GM18505 (cell line): Measurements from ENCODE around the gene ACKR3.

Experiments
- ATAC-seq: cut with Tn5 transposase; IDR thresholded peaks from one replicate; pipeline ENCODE4 v1.9.1; 2021; ENCODE audit not compliant: unreplicated experiment
- POLR2A ChIP-seq: IDR thresholded peaks from 4 replicates; pipeline ENCODE4 v1.6.1; 2011; ENCODE audit warnings: borderline replicate concordance; ENCODE audit not compliant: insufficient read depth, insufficient read length; ENCODE audit errors: extremely low read depth

The ACKR3 gene

DNA sequence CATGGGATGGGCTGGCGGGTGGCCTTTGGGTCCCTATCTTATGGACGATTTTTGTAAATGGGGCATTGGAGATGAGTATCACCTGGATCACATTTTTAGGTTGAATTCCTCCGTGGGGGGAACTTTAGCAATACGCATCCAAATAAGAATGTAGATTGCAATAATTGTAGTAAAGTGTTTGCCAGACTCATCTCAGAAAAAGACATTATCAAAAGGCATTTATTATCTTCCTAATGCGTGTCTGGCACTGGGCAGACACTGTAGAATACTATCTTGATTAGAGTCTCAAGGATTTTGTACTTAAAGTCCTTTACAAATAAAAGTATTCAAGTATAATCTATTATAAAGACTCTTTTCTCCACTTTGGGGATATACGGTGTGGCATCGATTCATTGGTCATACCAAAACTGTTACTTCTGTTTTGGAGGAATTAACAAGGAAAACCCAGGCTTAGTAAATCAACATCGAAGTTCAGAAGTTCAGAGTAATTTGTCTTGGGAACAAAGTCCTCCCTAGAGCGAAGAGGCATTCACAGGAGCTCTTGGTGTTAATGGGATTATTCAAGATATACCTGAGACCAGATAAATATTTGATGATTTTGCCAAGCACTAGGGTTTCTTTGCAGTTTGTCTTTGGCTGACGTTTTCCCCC is 578 bp upstream of the ACKR3 start:
- no peak for ATAC-seq
- no peak for TF ChIP-seq POLR2A

DNA sequence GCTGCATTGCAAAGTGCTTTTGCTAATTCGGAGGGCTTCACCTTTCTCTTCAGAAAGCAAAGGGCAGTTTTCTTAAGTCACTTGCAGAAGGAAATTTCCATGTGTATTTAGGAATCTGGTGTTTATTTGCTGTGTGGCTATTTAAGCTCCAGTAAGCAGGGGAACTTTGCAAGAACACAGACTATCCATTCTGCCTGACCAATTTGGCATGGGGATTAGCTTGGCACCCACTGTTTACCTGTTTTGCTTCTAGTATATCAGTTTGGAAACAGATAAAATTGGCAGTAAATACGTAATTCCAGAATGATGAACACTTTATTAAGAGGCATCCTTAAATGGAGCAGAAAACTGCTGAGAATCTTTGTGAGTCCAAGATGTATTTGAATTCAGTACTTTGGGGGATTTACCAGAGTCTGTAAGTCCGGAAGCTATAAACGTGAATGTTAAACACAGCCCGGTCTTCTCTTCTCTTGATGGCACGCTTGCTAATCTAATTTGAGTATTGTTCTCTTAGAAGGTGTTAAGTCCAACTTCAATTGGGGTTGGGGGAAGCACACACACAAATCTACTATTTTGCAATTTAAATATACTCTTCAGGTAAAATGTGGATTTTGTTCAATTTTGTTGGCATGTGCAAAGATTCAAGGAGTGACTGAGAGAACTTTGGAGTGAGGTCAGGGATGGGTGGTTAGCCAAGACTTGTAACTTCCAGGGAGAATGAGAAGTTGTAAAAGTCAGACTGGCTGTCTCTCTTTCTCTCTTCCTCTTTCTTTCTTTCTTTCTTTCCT is 650 bp downstream of the ACKR3 start:
- no peak for ATAC-seq
- TF ChIP-seq POLR2A: no peak

DNA sequence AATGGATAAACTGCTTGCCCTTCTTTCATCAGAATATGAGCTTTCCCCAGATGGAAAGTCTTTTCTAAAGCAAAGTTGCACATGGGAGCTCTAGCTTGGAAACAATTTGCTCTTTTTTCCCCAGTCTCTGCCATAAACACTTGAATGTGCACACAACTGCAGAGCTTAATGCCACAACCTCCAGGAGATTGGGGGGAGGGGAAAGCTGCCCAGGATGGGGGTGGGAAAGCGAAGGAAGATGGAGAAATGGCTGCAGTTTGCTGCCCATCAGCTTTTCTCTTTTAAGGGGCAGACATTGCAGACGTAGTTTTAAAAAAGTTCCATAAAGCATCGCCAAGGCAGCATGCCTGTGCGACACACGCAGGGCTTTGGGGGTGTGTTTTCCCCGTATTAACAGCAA is 1.5 kb downstream of the ACKR3 start:
- ATAC-seq: no peak
- TF ChIP-seq POLR2A: no peak

DNA sequence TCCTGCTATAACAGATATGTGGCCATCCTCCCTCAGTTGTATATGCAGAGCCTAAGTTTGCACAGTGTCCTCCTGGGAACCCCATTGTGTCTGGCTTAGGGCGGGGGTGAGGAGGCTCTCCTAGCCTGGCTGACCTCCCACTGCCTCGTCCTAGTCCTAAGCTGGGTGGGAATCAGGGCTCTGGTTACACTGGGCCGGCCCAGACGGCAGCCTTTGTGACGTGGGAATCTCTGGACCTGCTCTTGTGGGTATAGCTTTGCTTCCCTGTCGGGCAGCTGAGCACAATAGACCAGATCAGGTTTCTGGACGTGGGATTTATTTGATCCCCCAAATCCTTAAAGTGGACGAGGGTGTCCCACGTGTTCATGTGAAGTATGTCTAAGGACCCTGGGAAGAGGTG is 2.9 kb downstream of the ACKR3 start:
- no peak for ATAC-seq
- no peak for TF ChIP-seq POLR2A

DNA sequence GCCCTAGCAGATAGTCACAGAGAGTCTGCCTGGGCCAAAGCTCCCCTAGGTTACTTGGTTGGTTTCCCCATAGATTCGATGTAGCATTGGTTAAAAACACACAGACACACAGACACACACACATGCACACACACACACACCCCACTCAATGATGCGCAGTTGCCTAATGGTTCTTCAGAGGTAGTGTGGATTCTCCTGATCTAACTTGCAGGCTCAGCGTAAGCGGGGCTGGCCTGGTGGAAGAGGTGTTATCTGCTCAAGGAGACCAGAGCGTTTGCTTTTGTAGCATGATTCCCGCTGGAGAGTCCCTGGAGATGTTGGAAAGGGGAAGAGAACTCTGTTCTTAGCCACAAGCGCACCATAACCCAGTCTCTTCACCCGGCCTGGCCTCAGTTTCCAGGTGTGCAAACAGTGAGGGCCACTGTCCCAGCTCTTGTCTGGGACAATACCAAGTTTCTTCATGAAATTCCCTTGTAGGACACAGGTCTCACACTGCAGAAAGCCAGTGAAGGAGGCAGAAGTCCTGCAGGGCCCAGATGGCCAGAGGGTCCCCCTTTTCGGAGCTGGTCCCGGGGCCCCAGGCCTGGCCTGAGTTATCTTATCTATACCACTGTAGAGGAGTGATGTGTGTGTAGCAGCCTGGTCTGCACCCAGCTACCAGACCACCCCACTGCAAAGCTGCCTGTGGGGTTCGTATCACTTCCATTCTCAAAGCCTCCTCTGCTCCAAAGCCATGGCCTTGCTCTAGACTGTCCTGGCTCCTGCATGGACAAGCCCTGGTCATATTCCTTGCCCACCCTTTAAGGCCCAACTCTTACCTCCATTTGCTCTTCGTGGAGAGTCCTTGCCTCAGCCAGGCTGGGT is 3.7 kb downstream of the ACKR3 start:
- ATAC-seq: no peak

DNA sequence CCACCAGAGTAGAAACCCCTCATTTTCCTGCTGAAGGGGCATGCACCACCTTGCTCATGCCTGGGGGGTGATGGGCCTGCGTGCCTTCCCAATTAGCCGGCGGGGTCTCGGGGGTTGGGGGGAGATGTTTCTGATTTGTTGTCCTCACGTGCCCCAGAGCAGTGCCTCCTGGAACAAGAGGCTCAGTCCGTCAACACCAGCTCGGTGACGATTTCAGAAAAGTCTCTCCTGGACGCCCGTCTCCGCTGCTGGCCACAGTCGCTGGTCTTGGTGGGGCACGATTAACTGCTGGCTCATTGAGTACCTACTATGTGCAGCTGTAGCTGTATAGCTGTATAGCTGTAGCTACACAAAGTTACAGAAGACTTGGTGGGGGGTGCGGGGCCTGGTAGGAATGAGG is 4.4 kb downstream of the ACKR3 start:
- no peak for ATAC-seq
- no peak for TF ChIP-seq POLR2A

More for the DNA sequence above, 3.7 kb downstream of the ACKR3 start:
- TF ChIP-seq POLR2A: no peak

DNA sequence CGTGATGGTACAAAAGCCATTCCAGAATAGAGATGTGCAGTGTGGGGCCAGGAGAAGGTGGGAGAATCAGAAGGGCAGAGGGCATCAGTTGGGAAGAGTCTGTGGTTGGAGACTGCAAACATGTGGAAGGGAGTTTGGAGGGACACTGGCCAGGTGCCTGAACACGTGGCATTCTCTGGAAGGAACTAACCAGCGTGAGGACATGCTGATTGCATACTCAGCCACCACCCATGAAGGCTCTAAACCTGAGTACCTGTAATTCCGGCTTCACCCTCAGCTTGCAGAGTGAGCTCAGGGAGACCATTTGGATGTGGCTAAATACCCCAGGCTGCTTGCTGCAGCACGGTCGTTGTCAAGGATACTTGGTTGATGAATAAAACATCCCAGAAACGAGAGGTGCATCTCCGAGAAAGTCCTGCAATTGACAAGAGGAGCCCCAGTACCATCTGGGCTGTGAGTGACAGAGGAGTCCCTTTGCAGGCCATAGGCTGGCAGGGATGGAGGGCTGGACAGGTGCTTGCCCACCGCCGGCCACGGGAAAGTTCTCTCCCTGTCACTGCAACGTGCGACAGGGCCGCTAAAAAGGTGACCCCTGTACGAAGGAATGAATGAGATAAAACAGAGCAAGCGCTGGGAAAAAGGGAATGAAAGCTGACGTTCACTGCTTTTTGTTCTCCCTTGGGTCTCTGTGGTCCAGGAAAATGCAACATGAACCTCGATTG is 5.0 kb downstream of the ACKR3 start:
- no peak for ATAC-seq
- TF ChIP-seq POLR2A: no peak

DNA sequence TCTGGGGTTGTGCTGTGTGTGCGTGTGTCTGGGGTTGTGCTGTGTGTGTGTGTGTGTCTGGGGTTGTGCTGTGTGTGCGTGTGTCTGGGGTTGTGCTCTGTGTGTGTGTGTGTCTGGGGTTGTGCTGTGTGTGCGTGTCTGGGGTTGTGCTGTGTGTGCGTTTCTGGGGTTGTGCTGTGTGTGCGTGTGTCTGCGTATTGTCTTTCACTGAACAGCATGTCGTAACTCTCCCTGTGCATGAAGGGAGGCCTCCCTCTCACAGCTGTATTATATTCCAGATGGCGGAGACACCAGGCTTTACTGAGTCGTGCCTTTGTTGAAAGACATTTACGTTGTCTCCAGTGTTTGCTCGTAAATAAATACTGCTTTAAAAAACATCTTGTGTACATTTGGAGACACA is 5.9 kb downstream of the ACKR3 start:
- no peak for TF ChIP-seq POLR2A

DNA sequence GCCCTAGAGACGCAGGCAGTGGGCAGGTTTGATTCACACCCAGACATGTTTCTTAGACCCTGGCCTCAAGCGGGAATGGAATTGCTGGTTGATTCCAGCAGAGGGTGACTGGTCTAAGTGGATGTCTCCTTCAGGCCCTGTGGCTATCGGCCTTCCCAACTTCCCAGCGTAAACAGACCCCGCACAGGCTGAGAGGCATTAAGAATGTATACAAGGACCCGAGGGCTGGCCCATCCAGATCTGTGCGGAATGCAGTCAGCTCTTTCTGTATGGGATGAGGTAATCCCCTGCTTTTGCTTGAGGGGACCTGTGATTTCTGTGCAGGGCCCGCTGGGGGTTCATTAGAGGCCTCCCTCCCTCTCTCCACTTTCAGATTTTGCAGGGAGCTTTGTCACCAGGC is 6.5 kb downstream of the ACKR3 start:
- TF ChIP-seq POLR2A: no peak
- no peak for ATAC-seq

More for the DNA sequence above, 5.9 kb downstream of the ACKR3 start:
- no peak for ATAC-seq

DNA sequence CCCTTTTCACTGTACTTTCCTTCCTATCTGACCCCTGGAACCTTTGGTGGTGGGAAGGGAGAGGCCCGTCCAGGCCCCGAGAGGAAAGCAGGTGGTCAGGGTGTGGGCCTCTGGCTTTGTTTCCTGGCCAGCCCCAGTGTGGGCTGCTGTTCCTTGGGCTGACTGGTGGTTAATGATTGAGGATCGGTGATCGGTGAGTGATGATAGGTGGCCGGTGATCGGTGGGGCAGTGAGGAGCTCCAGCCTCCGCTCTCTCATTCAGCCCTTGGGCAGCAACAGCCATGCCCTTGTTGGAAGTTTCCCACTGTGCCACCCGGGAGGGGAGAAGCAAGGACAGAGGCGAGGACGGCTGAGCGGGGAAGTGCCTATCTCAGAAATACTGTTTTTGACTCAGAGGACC is 7.3 kb downstream of the ACKR3 start:
- no peak for TF ChIP-seq POLR2A
- no peak for ATAC-seq

DNA sequence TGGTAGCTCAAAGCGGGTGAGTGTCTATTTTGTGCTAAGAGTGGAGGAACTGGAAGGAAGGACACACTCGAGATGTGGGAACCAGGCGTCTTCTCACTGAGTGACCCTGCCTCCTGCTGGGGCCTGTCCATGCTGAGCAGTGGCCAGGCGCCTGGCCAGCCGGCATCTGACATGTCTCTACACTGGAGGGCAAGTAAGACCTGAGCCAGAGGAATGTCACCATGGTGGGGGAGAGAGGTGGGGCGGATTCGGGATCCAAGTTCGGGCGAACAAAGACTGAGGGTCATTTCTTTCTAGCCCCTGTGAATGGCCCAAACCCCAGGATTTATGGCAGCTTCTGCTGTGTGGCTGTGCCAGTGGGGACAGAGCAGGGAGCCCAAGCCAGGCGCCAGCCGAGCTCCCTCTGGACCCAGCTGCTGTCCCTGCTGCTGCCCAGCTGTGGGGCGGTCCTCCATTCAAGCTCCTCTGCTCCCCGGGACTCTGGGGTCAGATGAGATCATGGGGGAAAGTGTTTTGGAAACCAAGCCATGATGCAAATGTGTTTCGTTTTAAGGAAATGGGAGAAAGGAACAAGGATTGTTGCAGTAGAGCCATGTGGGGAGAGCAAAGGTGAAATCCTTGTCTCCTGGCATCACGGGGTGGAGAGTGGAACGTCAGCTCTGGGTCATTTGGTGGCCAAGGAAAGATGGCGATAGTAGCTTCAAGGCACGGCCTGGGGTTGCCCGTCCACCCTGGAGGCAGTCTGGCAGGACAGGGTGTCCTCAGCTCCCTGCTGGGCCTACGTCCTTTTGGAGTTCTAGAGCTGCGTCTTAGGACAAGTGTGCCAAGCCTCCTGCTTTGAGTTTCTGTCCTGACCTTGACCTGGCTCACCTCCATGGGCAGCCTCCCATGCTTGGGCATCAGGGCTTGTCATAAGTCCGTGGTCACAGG is 8.1 kb downstream of the ACKR3 start:
- TF ChIP-seq POLR2A: no peak

DNA sequence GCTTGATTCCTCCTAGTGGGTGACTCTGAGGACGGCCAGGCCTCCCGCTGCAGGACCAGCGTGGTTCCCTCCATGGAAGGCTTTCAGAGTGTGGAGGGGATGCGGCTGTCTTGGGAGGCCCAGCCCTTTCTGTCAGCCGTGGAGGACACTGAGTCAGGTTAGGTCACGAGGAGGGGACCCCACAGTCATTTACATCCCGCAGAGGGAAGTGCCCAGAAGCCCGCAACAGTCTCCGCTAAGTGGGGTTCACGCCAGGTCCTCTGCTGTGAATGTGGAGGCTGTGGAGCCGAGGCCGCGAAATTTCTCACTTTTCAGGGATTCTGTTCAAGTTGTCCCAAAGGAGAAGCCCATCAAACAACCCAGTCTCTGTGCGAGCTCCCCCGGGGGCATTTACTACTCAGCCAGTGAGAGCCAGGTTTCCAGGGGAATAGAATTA is 8.8 kb downstream of the ACKR3 start:
- no peak for ATAC-seq
- TF ChIP-seq POLR2A: no peak

More for the DNA sequence above, 8.1 kb downstream of the ACKR3 start:
- no peak for ATAC-seq
